Measurements from ENCODE around the gene ESF1. TPM values are rescaled to one million over a fixed set of nuclear protein-coding genes. Genes with fewer than 3 reads are reported as not detected.

The ESF1 gene
- total and polyA plus RNA-seq, 2 experiments from 2014 or later = 7.9 to 8.3 TPM

GRCh38 chr20:13788167-13788834 lies 3.6 kb upstream of the ESF1 start:
- Histone ChIP-seq H3K27ac (no peak overlapping the region), H3K9me2 (ENCODE audit: insufficient read depth) (no peaks in the 10 kb centered on the region), H2AFZ (no peak overlapping the region), H4K20me1 (ENCODE audit: insufficient read depth) (no peaks in the 10 kb centered on the region), H3K27me3 (replicated peaks; ENCODE audit: insufficient read depth) (no peaks in the 10 kb centered on the region), H3K79me2 (ENCODE audit: insufficient read depth) (peaks cover 71% of the 10 kb centered on the region), H3F3A (ENCODE audit: insufficient read depth) (no peaks in the 10 kb centered on the region), H3K9ac (no peak overlapping the region), H3K4me1 (ENCODE audit: insufficient read depth) (peaks cover 21% of the 10 kb centered on the region), H3K36me3 (ENCODE audit: low read depth) (peaks cover 33% of the 10 kb centered on the region), H3K4me3 (no peak overlapping the region), H3K4me2 (ENCODE audit: unreplicated experiment) (no peak overlapping the region), H3K9me3 (ENCODE audit: low read depth) (no peaks in the 10 kb centered on the region)
- in situ Hi-C loops (cut with MboI) = no loop called here
- peak; percentile 74 for DNase-seq
- WGBS, 2 experiments (ENCODE audit: low coverage in 1 of 2, low lambda C conversion rate in 2 of 2, missing lambda C conversion rate in 2 of 2) = 3 to 11% methylated on average over 1 of the region's 1 CpG
- no peak for TF ChIP-seq EZH2phosphoT487 (IDR thresholded peaks at IDR 0.05; ENCODE audit: insufficient read depth, low read depth)
- no peak for TF ChIP-seq EZH2 (IDR thresholded peaks at IDR 0.05; ENCODE audit: insufficient read depth, poor library complexity, severe bottlenecking)

- Histone ChIP-seq H3K9me2 (ENCODE audit: insufficient read depth) (no peaks in the 10 kb centered on the region), H3K36me3 (ENCODE audit: low read depth) (peaks cover 35% of the 10 kb centered on the region), H3K9ac (peak overlapping the region; percentile 96), H3K27me3 (replicated peaks; ENCODE audit: insufficient read depth) (no peaks in the 10 kb centered on the region), H3K4me3 (peak overlapping the region; percentile 94), H3K9me3 (ENCODE audit: low read depth) (no peaks in the 10 kb centered on the region), H2AFZ (no peak overlapping the region), H3F3A (ENCODE audit: insufficient read depth) (no peaks in the 10 kb centered on the region), H3K79me2 (ENCODE audit: insufficient read depth) (peaks cover 89% of the 10 kb centered on the region), H4K20me1 (ENCODE audit: insufficient read depth) (no peaks in the 10 kb centered on the region), H3K27ac (no peak overlapping the region), H3K4me2 (ENCODE audit: unreplicated experiment) (peak overlapping the region; percentile 97), H3K4me1 (ENCODE audit: insufficient read depth) (peaks cover 22% of the 10 kb centered on the region)
- in situ Hi-C loops (cut with MboI) = no loop called here
- TF ChIP-seq EZH2phosphoT487 (IDR thresholded peaks at IDR 0.05; ENCODE audit: insufficient read depth, low read depth) = no peak
- TF ChIP-seq EZH2 (IDR thresholded peaks at IDR 0.05; ENCODE audit: insufficient read depth, poor library complexity, severe bottlenecking) = no peak
- WGBS, 2 experiments (ENCODE audit: low coverage in 1 of 2, low lambda C conversion rate in 2 of 2, missing lambda C conversion rate in 2 of 2) = 72 to 77% methylated on average over 8 of the region's 8 CpGs
- no peak for DNase-seq
Measured at GRCh38 chr20:13786143-13786828, 1.6 kb upstream of the ESF1 start.

- H3K4me2 ChIP-seq (ENCODE audit: unreplicated experiment) = peak overlapping the region; percentile 97
- peaks cover 98% of the 10 kb centered on the region for H3K79me2 ChIP-seq (ENCODE audit: insufficient read depth)
- peak; percentile 25 for DNase-seq
Measured at GRCh38 chr20:13784271-13784892, 337 bp downstream of the ESF1 start.

GRCh38 chr20:13783528-13783927 lies 1.2 kb downstream of the ESF1 start:
- in situ Hi-C loops (cut with MboI) = no loop called here
- Histone ChIP-seq H3K27me3 (replicated peaks; ENCODE audit: insufficient read depth) (no peaks in the 10 kb centered on the region), H3K36me3 (ENCODE audit: low read depth) (peaks cover 19% of the 10 kb centered on the region), H4K20me1 (ENCODE audit: insufficient read depth) (no peaks in the 10 kb centered on the region), H3K9ac (peak overlapping the region; percentile 96), H3K79me2 (ENCODE audit: insufficient read depth) (peaks cover 91% of the 10 kb centered on the region), H2AFZ (0 out of 2 replicates have a peak overlapping the region, but pooled peaks have one; percentile 98), H3K4me1 (ENCODE audit: insufficient read depth) (peaks cover 22% of the 10 kb centered on the region), H3K4me3 (peak overlapping the region; percentile 94), H3K9me2 (ENCODE audit: insufficient read depth) (no peaks in the 10 kb centered on the region), H3K4me2 (ENCODE audit: unreplicated experiment) (peak overlapping the region; percentile 97), H3K9me3 (ENCODE audit: low read depth) (no peaks in the 10 kb centered on the region), H3K27ac (no peak overlapping the region), H3F3A (ENCODE audit: insufficient read depth) (no peaks in the 10 kb centered on the region)
- DNase-seq = no peak
- WGBS, 2 experiments (ENCODE audit: low coverage in 1 of 2, low lambda C conversion rate in 2 of 2, missing lambda C conversion rate in 2 of 2) = 85 to 87% methylated on average over 13 of the region's 13 CpGs
- TF ChIP-seq EZH2 (IDR thresholded peaks at IDR 0.05; ENCODE audit: insufficient read depth, poor library complexity, severe bottlenecking) (no peak), EZH2phosphoT487 (IDR thresholded peaks at IDR 0.05; ENCODE audit: insufficient read depth, low read depth) (no peak)

More at GRCh38 chr20:13784271-13784892, 337 bp downstream of the ESF1 start:
- Histone ChIP-seq H3K4me3 (peak overlapping the region; percentile 94), H3K36me3 (ENCODE audit: low read depth) (peaks cover 25% of the 10 kb centered on the region), H4K20me1 (ENCODE audit: insufficient read depth) (no peaks in the 10 kb centered on the region), H3K4me1 (ENCODE audit: insufficient read depth) (peaks cover 22% of the 10 kb centered on the region), H3K27ac (peak overlapping the region; percentile 80), H3K9ac (peak overlapping the region; percentile 96), H3K9me2 (ENCODE audit: insufficient read depth) (no peaks in the 10 kb centered on the region), H2AFZ (peak overlapping the region; percentile 98), H3K27me3 (replicated peaks; ENCODE audit: insufficient read depth) (no peaks in the 10 kb centered on the region), H3F3A (ENCODE audit: insufficient read depth) (no peaks in the 10 kb centered on the region), H3K9me3 (ENCODE audit: low read depth) (no peaks in the 10 kb centered on the region)
- no peak for TF ChIP-seq EZH2 (IDR thresholded peaks at IDR 0.05; ENCODE audit: insufficient read depth, poor library complexity, severe bottlenecking)
- no peak for TF ChIP-seq EZH2phosphoT487 (IDR thresholded peaks at IDR 0.05; ENCODE audit: insufficient read depth, low read depth)
- in situ Hi-C loops (cut with MboI) = no loop called here
- WGBS, 2 experiments (ENCODE audit: low coverage in 1 of 2, low lambda C conversion rate in 2 of 2, missing lambda C conversion rate in 2 of 2) = 1 to 2% methylated on average over 26 of the region's 26 CpGs
